HG03460 (cell line): ENCODE data around the gene RAB27A.
"Not testable (repeated sequence)": the region's sequence is repeated elsewhere in the genome, so short reads cannot be mapped to it uniquely, and the experiment has no call there.

Experiments
- ATAC-seq: cut with Tn5 transposase; IDR thresholded peaks from one replicate; pipeline ENCODE4 v1.9.1; 2021; ENCODE audit not compliant: unreplicated experiment

Gene RAB27A

DNA sequence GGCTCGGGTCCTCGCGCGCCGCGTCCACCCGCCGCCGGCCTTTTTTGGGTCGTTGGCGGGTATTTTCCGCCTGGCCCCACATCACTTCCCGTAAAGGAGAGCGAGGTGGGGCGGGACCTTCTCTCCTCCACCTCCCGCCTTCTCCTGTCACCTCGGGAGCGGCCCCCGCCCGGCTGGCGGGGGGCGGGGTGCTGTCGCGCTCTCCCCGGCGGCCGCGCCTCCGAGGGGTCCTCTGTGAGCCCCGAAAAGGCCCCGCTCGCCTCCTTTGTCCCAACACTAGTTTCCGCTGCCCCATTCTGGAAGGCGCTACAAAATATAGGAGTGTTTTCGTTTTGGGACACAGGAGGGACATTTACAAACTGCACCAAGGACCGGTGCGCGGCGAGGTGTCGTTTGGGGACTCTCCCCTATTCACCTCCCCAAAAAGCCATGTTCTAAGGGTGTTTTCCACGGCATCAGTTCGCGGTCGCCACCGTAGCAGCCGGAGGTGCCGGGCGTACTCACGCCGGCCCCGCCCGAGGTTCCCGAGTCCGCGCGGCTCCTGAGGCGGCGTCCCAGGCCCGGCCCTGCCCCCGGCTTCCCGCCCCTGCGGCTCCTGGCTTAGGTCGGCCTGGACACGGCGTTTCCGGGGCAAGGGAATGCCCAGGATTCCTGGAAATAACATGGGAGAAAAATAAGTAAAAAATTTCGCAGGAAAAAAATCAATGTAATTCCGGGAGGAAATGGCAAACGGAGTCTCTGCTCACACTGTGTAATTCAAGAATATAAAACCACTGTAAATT lies at the start of gene RAB27A:
TSS of gene RAB27A (minus strand) at position 68 of the 782 bp plus-strand sequence. CDS start 54,879 bp downstream, outside the sequence.
- ATAC-seq, result peak; percentile 66

DNA sequence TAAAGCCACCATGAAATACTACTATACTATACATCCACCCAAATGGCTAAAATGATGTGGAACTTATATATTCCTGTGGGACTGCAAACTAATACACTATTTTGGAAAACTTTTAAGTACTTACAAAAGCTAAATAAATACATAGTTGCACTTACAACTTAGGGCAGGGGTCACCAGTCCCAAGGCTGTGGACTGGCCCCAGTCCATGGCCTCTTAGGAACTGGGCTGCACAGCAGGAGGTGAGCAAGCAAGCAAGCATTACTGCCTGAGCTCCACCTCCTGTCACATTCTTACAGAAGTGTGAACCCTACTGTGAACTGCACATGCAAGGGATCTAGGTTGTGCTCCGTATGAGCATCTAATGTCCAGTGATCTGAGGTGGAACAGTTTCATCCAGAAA lies 47.5 kb upstream of the RAB27A start:
- ATAC-seq, result no peak

DNA sequence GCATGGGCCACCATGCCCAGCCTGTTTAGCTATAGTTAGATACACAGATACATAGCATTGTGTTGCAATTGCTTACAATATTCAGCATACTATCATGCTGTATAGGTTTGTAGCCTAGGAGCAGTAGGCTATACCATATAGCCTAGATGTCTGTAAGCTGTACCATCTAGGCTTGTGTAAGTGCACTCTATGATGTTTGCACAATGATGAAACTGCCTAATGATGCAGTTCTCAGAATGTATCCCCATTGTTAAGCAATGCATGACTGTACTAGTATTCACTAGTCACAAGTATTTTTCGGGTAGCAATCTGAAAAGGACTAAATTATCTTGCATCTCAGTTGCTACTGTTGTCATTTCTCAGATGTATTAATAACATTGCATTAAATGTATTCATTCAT lies 45.4 kb upstream of the RAB27A start:
- ATAC-seq, result no peak

DNA sequence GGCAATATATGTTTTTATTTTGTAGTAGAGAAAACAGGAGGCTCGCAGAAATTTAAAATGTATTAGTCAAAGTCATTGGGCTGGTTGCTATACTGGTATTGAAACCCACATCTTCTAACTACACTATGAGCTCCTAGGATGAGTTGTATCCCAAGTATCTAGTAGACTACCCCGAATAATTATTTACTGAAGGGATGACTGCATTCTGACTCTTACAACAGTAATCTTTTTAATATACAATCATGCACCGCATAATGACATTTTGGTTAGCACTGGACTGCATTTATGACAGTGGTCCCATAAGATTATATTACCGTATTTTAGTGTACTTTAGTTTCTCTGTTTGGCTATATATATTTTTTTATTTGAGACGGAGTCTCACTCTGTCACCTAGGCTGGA lies 44.8 kb upstream of the RAB27A start:
- ATAC-seq, result no peak

GRCh38 chr15:55327387-55327786 lies 37.8 kb upstream of the RAB27A start:
- ATAC-seq, result no peak

DNA sequence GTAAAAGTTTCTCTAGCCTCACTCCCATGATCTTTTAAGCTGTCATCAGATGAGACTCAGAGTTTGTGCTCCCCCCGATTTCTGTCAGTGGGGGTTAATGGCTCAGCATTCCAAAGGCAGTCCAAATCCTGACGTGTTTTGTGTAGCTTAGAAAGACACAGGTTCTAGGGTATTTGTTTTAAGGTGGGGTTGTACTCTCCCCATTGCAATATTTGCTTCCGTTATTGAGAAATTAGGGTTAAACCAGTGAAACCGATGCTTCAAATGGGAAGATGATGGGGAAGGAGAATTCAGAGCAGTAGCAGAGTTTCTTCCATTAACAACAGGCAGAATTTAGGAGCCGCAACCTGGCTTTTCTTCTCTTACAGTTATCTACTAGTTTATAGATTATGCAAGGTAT lies 32.9 kb upstream of the RAB27A start:
- no peak for ATAC-seq

DNA sequence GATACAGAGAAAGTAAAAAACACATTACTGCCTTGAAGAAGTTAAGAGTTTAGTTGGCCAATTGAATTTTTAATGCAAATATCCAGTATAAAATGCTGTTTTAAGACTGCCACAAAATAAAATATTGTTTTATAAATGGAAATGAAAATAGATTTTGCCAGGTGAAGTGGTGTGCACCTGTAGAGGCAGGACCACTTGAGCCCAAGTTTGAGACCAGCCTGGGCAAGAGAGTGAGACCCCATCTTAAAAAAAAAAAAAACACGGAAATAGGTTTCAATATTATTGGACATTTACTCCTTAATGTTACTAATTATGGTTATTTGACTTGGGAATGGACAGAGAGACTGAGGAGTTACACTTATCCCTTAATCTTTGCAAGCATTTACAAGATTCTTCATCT lies 31.4 kb upstream of the RAB27A start:
- no peak for ATAC-seq

DNA sequence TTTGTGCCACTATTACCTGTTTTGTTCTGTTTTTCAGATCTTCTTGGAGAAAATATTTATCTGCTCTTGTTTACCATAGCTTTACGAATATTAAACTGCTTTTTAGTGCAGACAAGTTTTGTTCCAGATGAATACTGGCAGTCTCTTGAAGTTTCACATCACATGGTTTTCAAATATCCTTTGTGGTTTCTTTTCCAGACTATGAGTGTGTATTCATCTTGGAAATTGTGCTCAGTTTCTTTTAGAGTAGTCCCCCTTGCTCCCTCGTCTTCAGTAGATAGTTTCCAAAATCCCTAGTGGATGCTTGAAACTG lies 30.6 kb upstream of the RAB27A start:
- no peak for ATAC-seq

DNA sequence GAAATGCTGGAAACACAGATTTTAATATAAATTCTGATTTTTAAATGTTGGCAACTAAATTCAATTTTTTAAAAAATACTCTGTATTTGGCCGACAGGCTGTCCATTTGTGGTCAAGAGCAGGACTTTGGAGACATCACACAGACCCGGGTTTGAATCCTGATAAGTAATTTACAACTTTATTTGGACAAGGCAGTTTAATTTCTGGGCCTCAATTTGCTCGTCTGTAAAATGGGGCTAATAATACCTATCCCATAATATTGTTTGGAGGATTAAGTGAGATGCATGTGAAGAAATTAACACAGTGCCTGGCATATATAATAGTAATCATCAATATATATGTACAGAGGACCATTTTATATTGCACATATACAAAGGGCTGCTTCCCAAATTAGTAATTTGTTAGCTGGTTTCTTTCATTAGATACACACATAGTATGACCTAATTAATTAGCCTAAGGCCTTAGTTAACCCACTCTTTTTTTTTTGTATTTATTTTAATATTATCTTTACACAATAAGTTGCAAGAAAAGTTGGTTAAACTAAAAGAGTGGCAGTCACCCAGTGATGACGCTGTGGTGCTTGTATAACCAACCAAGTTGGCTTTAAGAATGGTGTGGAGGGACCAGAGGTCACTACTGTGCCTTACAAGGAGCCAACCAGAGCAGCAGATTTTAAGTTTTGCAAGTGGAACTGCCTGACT lies 30.1 kb upstream of the RAB27A start:
- peak; percentile 37 for ATAC-seq

GRCh38 chr15:55318588-55319494 lies 29.2 kb upstream of the RAB27A start, which contains the start of the genes PIGB and PIGBOS1:
PIGB (plus strand) TSS chr15:55319222; CDS start chr15:55319251, 29 bp downstream.
PIGBOS1 (minus strand) TSS chr15:55319123; CDS start chr15:55317792, 1,331 bp downstream.
- peak; percentile 91 for ATAC-seq

DNA sequence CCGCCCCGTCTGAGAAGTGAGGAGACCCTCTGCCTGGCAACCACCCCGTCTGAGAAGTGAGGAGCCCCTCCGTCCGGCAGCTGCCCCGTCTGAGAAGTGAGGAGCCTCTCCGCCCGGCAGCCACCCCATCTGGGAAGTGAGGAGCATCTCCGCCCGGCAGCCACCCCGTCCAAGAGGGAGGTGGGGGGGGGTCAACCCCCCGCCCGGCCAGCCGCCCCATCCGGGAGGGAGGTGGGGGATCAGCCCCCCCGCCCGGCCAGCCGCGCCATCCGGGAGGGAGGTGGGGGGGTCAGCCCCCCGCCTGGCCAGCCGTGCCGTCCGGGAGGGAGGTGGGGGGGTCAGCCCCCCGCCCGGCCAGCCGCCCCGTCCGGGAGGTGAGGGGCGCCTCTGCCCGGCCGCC lies 13.2 kb upstream of the RAB27A start:
- ATAC-seq, result not testable (repeated sequence)

- ATAC-seq, result no peak
These were observed 7.7 kb upstream of the RAB27A start for GRCh38 chr15:55297315-55297714.

DNA sequence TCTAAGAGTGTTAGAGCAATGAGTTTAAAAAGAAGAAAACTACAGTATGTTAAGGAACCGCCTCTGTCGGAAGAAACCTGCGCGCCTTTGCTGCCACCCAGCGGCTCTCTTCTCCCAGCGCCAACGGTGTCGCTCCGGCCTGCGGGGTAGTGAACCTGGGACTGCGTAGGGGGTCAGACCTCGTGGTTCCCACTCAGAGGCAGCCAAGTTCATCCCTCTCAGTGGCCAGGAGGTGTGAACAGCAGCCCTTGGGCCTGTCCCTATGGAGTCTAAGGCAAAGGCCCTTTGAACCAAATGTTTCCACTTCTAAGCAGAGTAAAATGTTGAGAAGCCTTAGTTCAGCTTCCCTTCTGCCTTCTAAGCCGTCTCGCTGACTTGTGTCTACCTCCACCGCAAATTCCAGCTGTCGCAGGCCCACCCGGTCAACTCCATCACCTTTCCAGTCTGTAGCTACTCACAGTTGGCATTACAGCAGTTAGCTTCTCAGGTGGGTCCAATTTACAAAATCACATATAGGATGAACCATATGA lies 980 bp upstream of the RAB27A start:
- ATAC-seq, result peak; percentile 78

GRCh38 chr15:55289011-55289745 lies 435 bp downstream of the RAB27A start:
- peak; percentile 28 for ATAC-seq

GRCh38 chr15:55288006-55288717 lies 1.5 kb downstream of the RAB27A start:
- no peak for ATAC-seq

- not testable (repeated sequence) for ATAC-seq
These were observed 3.0 kb downstream of the RAB27A start for GRCh38 chr15:55286442-55287189.

DNA sequence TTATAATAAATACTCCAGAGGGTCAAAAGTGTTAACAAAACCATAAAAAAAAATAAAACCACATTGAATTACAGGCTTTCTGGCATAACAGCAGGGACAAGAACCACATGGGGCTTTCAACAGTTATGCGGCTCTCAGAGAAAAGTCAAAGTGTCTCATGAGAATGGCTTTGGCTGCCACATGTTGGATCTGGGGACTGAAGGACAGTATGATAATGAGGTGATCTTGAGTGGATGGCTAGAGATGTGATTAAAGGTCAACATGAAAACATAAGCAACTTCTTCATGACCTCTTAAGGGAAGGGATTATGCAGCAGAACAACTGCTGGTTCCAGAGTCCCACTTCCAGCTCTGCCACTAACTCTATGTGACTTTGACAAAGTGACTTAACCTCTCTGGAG lies 5.2 kb downstream of the RAB27A start:
- no peak for ATAC-seq

- no peak for ATAC-seq
These were observed 6.0 kb downstream of the RAB27A start for GRCh38 chr15:55283379-55284147.
